ENCODE measurements around the gene AKAP8L.
"Not testable (repeated sequence)": the region's sequence is repeated elsewhere in the genome, so short reads cannot be mapped to it uniquely, and the experiment has no call there.

The AKAP8L gene

DNA sequence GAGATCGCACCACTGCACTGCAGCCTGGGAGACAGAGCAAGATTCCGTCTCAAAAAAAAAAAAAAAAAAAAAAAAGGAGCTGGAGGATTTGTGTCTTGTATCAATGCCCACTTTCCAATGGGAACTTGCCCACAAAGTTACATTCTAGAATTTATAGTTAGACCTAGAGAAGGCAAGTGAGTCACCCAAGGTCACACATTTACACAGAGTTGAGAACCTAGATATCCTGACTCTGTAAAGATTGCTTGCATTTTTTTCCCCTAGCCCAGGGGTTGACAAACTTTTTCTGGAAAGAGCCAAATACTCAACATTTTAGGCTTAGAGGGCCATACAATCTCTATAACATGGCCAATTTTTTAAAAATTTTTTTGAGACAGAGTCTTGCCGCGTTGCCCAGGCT lies 78.7 kb downstream of the AKAP8L start:
- Histone ChIP-seq H3K27ac (ENCODE audit: low read length) (no peak overlapping the region), H3K79me2 (ENCODE audit: insufficient read depth, low read length) (peaks cover 15% of the 10 kb centered on the region), H3K27me3 (ENCODE audit: insufficient read depth, low read length, poor library complexity) (no peaks in the 10 kb centered on the region), H3K36me3 (ENCODE audit: insufficient read depth, low read length) (peaks cover 1% of the 10 kb centered on the region; the same call in 1 of the 2 replicates), H3K4me2 (ENCODE audit: insufficient read depth, low read length) (no peak overlapping the region), H4K20me1 (ENCODE audit: insufficient read depth, low read length) (no peaks in the 10 kb centered on the region), H3K4me3 (ENCODE audit: low read depth in 1 of 2, low read length in 2 of 2) (no peak overlapping the region), H3K4me1 (ENCODE audit: insufficient read depth, low read length) (no peaks in the 10 kb centered on the region), H3K9ac (ENCODE audit: low read depth, low read length) (no peak overlapping the region), H3K9me3 (ENCODE audit: insufficient read depth, low read length, severe bottlenecking) (no peaks in the 10 kb centered on the region), H2AFZ (ENCODE audit: low read depth, low read length) (no peak overlapping the region)
- no peak for ATAC-seq (ENCODE audit: insufficient read depth, low read depth)
- TF ChIP-seq, protein P1, sequence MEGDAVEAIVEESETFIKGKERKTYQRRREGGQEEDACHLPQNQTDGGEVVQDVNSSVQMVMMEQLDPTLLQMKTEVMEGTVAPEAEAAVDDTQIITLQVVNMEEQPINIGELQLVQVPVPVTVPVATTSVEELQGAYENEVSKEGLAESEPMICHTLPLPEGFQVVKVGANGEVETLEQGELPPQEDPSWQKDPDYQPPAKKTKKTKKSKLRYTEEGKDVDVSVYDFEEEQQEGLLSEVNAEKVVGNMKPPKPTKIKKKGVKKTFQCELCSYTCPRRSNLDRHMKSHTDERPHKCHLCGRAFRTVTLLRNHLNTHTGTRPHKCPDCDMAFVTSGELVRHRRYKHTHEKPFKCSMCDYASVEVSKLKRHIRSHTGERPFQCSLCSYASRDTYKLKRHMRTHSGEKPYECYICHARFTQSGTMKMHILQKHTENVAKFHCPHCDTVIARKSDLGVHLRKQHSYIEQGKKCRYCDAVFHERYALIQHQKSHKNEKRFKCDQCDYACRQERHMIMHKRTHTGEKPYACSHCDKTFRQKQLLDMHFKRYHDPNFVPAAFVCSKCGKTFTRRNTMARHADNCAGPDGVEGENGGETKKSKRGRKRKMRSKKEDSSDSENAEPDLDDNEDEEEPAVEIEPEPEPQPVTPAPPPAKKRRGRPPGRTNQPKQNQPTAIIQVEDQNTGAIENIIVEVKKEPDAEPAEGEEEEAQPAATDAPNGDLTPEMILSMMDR (IDR thresholded peaks at IDR 0.05; ENCODE audit: borderline replicate concordance, extremely low read depth, low read length, poor library complexity, severe bottlenecking) = no peak
- TF ChIP-seq EZH2 (IDR thresholded peaks at IDR 0.05; ENCODE audit: borderline replicate concordance, low read depth, low read length, severe bottlenecking) = no peak
- no peak for DNase-seq

DNA sequence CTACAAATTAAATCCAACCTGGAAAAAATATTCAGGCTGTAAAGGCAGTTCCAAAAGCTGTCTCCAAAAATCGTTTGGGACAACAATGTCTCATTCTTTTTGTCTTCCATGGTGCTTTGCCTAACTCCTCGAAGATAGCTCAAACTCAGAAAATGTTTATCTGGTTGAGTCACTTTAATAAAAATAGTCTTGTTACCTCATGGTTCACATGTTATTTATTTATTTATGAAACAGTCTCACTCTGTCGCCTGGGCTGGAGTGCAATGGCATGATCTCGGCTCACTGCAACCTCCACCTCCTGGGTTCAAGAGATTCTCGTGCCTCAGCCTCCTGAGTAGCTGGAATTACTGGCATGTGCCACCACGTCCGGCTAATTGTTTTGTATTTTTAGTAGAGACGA lies 81.6 kb downstream of the AKAP8L start:
- Histone ChIP-seq H3K27ac (ENCODE audit: low read length) (no peak overlapping the region), H4K20me1 (ENCODE audit: insufficient read depth, low read length) (no peaks in the 10 kb centered on the region), H3K4me2 (ENCODE audit: insufficient read depth, low read length) (no peak overlapping the region), H3K9ac (ENCODE audit: low read depth, low read length) (no peak overlapping the region), H3K4me1 (ENCODE audit: insufficient read depth, low read length) (peaks cover 14% of the 10 kb centered on the region), H3K36me3 (ENCODE audit: insufficient read depth, low read length) (no peaks in the 10 kb centered on the region; the same call in 1 of the 2 replicates), H3K4me3 (ENCODE audit: low read depth in 1 of 2, low read length in 2 of 2) (no peak overlapping the region), H3K79me2 (ENCODE audit: insufficient read depth, low read length) (peaks cover 36% of the 10 kb centered on the region), H3K9me3 (ENCODE audit: insufficient read depth, low read length, severe bottlenecking) (no peaks in the 10 kb centered on the region), H2AFZ (ENCODE audit: low read depth, low read length) (no peak overlapping the region), H3K27me3 (ENCODE audit: insufficient read depth, low read length, poor library complexity) (no peaks in the 10 kb centered on the region)
- TF ChIP-seq, protein P1 (IDR thresholded peaks at IDR 0.05; ENCODE audit: borderline replicate concordance, extremely low read depth, low read length, poor library complexity, severe bottlenecking) = no peak
- TF ChIP-seq EZH2 (IDR thresholded peaks at IDR 0.05; ENCODE audit: borderline replicate concordance, low read depth, low read length, severe bottlenecking) = no peak
- ATAC-seq (ENCODE audit: insufficient read depth, low read depth) (no peak), DNase-seq (no peak)

DNA sequence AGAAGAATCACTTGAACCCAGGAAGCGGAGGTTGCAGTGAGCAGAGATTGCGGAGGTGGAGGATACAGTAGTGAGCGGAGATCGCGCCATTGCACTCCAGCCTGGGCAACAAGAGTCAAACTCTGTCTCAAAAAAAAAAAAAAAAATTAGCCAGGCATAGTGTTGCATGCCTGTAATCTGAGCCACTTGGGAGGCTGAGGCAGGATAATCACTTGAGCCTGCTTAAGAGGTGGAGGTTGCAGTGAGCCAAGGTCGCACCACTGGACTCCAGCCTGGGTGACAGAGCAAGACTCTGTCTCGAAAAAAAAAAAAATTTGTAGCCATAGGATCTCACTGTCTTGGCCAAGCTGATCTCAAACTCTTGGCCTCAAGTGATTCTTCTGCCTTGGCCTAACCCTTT lies 82.8 kb downstream of the AKAP8L start:
- H3K9ac ChIP-seq (ENCODE audit: low read depth, low read length); H3K36me3 ChIP-seq (ENCODE audit: insufficient read depth, low read length); H3K27me3 ChIP-seq (ENCODE audit: insufficient read depth, low read length, poor library complexity); ATAC-seq (ENCODE audit: insufficient read depth, low read depth); H3K4me3 ChIP-seq (ENCODE audit: low read depth in 1 of 2, low read length in 2 of 2); H2AFZ ChIP-seq (ENCODE audit: low read depth, low read length); H3K9me3 ChIP-seq (ENCODE audit: insufficient read depth, low read length, severe bottlenecking); DNase-seq; H4K20me1 ChIP-seq (ENCODE audit: insufficient read depth, low read length); H3K27ac ChIP-seq (ENCODE audit: low read length); H3K4me2 ChIP-seq (ENCODE audit: insufficient read depth, low read length): not testable (repeated sequence)
- Histone ChIP-seq H3K4me1 (ENCODE audit: insufficient read depth, low read length) (peaks cover 14% of the 10 kb centered on the region), H3K79me2 (ENCODE audit: insufficient read depth, low read length) (peaks cover 48% of the 10 kb centered on the region)

DNA sequence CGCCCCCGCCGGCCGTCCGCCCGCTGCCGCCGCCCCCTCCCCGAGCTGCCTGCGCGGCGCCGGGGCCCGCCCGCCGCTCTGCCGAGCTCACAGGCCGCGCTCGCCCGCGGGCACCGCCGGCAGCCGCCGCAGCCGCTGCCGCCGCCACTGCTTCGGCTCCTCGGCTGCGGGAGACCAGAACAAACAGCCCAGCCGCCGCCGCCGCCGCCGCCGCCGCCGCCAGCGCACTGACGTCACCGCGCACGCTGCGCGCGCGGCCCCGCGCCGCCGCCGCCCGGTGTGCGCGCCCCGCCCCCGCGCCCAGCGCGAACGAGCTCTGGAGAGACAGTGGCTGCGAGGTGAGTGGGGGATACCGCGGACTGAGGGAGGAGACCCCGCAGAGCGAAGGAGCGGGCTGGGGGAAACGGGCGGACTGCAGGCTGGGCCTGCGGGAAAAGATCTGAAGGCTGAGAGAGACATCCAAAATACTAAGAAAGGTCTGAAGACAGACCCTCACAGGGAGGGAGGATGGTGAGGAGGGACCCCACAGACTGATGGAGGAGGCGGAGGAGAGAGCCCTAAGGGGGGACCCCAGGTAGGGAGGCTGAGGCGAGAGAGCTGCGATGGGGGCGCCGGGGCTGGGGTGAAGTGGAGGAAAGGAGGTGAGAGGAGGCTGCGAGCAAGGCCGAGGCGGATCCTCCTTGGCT lies 86.3 kb downstream of the AKAP8L start, which contains the start of gene BRD4:
Gene BRD4, minus strand, starts transcription at position 229 of the 686 bp plus-strand sequence. CDS start 59,440 bp downstream, outside the sequence.
- peaks cover 39% of the 10 kb centered on the region for H4K20me1 ChIP-seq (ENCODE audit: insufficient read depth, low read length)
- peak within 1 kb of the TSS; percentile 100 for H2AFZ ChIP-seq (ENCODE audit: low read depth, low read length)
- peak within 1 kb of the TSS; percentile 93 for H3K27ac ChIP-seq (ENCODE audit: low read length)

More for the DNA sequence above, 86.3 kb downstream of the AKAP8L start, which contains the start of gene BRD4:
- H3K79me2 ChIP-seq (ENCODE audit: insufficient read depth, low read length) = peaks cover 80% of the 10 kb centered on the region
- TF ChIP-seq EZH2 (IDR thresholded peaks at IDR 0.05; ENCODE audit: borderline replicate concordance, low read depth, low read length, severe bottlenecking) = no peak
- TF ChIP-seq, protein P1 (IDR thresholded peaks at IDR 0.05; ENCODE audit: borderline replicate concordance, extremely low read depth, low read length, poor library complexity, severe bottlenecking) = no peak
- peak within 1 kb of the TSS; percentile 76 for H3K9ac ChIP-seq (ENCODE audit: low read depth, low read length)
- ATAC-seq (ENCODE audit: insufficient read depth, low read depth) (peak; percentile 76), DNase-seq (peak; percentile 81)
- peak within 1 kb of the TSS; percentile 94 to 98 for H3K4me3 ChIP-seq (ENCODE audit: low read depth in 1 of 2, low read length in 2 of 2)
- H3K27me3 ChIP-seq (ENCODE audit: insufficient read depth, low read length, poor library complexity) = no peaks in the 10 kb centered on the region
- H3K9me3 ChIP-seq (ENCODE audit: insufficient read depth, low read length, severe bottlenecking) = no peaks in the 10 kb centered on the region
- H3K36me3 ChIP-seq (ENCODE audit: insufficient read depth, low read length) = peaks cover 19% of the 10 kb centered on the region
- peaks cover 45% of the 10 kb centered on the region for H3K4me1 ChIP-seq (ENCODE audit: insufficient read depth, low read length)
- peak within 1 kb of the TSS; percentile 98 for H3K4me2 ChIP-seq (ENCODE audit: insufficient read depth, low read length)
